GM21360 (cell line): ENCODE data around the gene CACNG5.

Experiments used
- ATAC-seq: cut with Tn5 transposase; IDR thresholded peaks from one replicate; pipeline ENCODE4 v1.9.1; 2021; ENCODE audit warnings: mild to moderate bottlenecking, moderate library complexity; ENCODE audit not compliant: unreplicated experiment

The CACNG5 gene

GRCh38 chr17:66819466-66819865 is 15.5 kb upstream of the CACNG5 start:
- ATAC-seq = no peak

GRCh38 chr17:66822009-66822408 is 12.9 kb upstream of the CACNG5 start:
- no peak for ATAC-seq

GRCh38 chr17:66826856-66827255 is 8.1 kb upstream of the CACNG5 start:
- no peak for ATAC-seq

- ATAC-seq = no peak
Observed at GRCh38 chr17:66829386-66829864, 5.5 kb upstream of the CACNG5 start.

- ATAC-seq = no peak
Observed at GRCh38 chr17:66829883-66830282, 5.0 kb upstream of the CACNG5 start.

GRCh38 chr17:66830451-66830850 is 4.5 kb upstream of the CACNG5 start:
- ATAC-seq = no peak

GRCh38 chr17:66831383-66832210 is 3.3 kb upstream of the CACNG5 start:
- no peak for ATAC-seq

- no peak for ATAC-seq
Observed at GRCh38 chr17:66833201-66833600, 1.7 kb upstream of the CACNG5 start.

- no peak for ATAC-seq
Observed at GRCh38 chr17:66834426-66834918, 445 bp upstream of the CACNG5 start.

GRCh38 chr17:66835476-66835875 is 559 bp downstream of the CACNG5 start:
- no peak for ATAC-seq

GRCh38 chr17:66836063-66837005 is 1.4 kb downstream of the CACNG5 start:
- no peak for ATAC-seq

- ATAC-seq = no peak
Observed at GRCh38 chr17:66837226-66837625, 2.3 kb downstream of the CACNG5 start.

GRCh38 chr17:66837885-66838665 is 3.2 kb downstream of the CACNG5 start:
- ATAC-seq = no peak

GRCh38 chr17:66839616-66840015 is 4.7 kb downstream of the CACNG5 start:
- ATAC-seq = no peak

GRCh38 chr17:66840061-66840460 is 5.1 kb downstream of the CACNG5 start:
- ATAC-seq = no peak

GRCh38 chr17:66841328-66841727 is 6.4 kb downstream of the CACNG5 start:
- ATAC-seq = no peak

GRCh38 chr17:66841744-66842143 is 6.8 kb downstream of the CACNG5 start:
- no peak for ATAC-seq

GRCh38 chr17:66842505-66842904 is 7.6 kb downstream of the CACNG5 start:
- no peak for ATAC-seq

GRCh38 chr17:66842959-66843358 is 8.0 kb downstream of the CACNG5 start:
- ATAC-seq = no peak

GRCh38 chr17:66843627-66844026 is 8.7 kb downstream of the CACNG5 start:
- no peak for ATAC-seq

- ATAC-seq = no peak
Observed at GRCh38 chr17:66847704-66848103, 12.8 kb downstream of the CACNG5 start.
